HG03025 (cell line): ENCODE measurements around the gene REELD1.
A peak's percentile ranks its signal among the peaks of the same experiment; 100 is the strongest.

Experiments
- ATAC-seq: cut with Tn5 transposase; IDR thresholded peaks from one replicate; pipeline ENCODE4 v1.9.1; 2021; ENCODE audit warnings: mild to moderate bottlenecking, moderate library complexity; ENCODE audit not compliant: unreplicated experiment, low FRiP score

REELD1 gene

DNA sequence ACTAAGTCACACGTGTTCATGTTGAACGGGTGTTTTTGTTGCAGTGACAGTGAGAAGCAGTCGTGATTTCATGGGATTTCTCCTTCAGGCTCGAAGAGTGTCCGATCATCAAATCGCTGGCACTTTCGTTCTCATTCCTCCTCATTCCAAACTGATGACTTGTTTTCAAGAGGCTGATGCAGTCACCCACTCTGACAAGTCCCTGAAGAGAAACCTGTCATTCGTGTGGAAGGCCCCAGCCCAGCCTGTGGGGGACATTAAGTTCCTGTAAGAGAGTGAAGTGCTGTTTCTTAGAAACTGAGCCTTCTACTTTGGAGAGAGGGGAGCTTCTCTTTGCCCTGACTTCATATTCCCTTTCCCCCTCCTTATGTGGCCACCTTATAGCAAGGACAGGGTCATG is 8.0 kb downstream of the REELD1 start:
- ATAC-seq = no peak

DNA sequence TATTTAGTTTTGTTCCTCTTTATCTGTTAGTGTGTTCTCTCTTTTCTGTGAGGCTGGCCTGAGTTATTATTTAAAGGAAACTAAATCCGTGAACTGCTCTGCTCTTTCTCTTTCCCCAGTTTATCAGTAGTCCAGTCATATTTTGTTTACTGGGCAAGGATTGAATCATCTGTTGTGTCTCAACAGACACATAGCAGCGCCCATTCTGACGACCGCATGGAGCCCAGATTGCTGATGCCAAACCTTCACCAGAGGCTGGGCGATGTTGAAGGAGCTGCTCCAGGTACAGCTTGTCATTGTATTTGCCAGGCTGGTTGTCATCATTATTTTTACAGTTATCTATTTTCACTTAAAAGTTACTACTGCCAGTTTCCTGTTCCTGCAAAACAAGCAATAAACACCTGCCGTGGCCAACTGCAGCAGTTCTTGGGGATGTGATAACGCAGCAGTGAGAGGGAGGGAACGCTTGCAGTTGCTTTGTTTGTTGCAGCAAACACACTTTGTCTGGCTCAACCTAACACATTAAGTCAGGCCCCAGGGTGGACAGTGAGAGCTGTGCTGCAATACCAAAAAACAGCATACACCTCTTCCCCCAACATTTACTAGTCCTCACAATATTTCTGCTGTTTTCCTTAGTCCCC is 10.1 kb downstream of the REELD1 start:
- ATAC-seq = no peak

DNA sequence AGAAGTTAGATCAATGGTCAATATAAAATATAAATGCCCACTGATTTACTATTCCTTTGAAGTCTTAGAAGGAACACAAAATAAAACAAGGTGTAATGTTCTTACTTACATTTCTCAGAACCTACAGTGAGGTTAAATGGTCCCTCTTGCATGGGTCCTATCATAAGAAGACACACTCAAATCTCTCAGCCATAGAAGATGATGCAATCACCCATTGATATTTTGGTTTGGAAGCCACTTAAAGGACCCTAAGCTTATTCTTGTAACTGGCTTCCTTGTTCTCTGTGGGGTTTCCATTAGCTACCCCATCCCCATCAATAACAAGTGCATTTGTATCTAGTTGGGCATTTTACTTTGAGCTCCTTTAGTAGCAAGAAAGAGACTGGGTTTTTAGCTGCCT is 15.1 kb downstream of the REELD1 start:
- ATAC-seq = no peak

DNA sequence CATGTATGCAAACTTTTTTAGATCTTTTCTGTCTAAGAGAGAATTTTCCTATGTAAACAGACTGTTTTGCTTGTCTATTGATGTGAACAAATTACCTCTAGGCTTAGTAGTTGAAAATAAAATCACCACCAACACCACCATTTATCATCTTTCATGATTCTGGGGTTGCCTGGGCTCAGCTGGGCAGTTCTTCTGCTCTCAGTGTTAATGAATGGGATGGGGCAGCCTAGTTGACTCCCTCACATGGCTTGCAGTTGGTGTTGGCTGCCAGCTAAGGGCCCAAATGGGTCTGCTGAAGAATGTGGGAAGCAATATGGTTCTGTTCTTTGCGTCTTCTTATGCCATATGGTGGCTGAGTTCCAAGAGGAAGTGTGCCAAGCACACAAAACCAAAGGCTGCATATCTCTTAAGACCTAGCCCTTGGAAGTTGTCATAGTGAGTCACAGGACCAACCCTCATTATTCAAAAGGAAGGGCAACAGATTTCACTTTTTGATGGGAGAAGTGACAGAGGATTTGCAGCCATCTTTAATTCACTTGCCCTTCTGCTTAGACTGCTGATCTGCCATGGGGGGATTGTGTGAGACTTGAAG is 17.9 kb downstream of the REELD1 start:
- no peak for ATAC-seq

DNA sequence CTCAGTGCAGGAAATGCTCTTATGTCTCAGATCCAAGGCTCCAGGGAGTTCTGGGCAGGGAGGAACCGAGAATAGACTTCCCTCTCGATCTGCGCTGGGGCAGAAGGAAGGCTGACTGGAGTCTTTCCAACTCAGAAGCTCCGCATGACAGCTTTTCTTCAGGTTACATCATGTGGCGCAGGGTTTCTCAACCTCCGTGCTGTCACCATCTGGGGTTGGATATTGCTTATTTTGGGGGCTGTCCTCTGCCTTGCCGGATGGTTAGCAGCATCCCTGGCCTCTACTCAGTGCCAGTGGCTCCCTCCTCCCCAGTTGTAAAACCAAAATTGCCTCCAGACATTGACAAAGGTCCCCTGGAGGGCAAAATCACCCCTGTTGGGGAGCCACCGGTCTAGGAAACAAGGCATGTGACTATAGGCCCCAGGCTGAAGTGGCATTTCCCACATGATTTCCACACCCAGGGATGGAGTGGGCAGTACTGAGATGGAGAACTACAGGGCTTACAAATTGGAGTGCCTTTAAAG is 21.4 kb downstream of the REELD1 start:
- no peak for ATAC-seq

DNA sequence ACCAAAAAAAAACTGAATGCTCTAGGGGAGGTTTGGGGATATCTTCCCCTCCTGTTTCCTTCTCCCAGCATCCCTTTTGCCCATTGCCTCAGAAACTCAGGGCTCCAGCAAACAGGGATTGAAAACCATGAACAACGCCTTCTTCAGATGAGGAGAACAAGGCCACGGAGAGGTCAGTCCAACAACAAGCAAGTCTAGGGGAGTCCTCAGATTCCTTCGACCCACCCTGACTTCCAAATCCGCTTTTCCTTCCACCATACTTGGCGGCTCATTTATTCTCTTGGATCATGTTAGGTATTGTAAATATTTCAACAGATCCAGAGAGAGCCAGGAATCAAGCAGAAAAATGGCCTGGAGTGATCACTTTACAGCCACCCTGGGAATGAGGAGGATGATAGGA is 21.9 kb downstream of the REELD1 start:
- no peak for ATAC-seq

DNA sequence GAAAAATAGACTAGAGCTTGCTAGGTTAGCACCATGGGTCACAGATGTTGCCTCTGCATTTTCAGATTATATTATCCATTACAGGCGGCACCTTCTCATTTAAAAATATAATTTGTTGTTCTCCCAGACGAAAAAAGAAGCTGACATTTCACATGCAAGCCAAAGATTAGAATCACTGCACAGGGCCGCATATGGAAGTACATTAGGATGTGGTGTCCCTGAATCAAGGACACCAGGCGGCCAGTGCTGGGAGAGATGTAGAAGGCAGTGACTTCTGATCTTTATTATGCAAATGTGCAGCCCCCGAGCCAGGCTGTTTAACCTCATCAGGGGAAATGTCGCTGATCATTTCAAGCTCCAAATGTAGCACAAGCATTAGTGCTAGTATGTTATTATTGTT is 22.8 kb downstream of the REELD1 start:
- ATAC-seq = no peak

DNA sequence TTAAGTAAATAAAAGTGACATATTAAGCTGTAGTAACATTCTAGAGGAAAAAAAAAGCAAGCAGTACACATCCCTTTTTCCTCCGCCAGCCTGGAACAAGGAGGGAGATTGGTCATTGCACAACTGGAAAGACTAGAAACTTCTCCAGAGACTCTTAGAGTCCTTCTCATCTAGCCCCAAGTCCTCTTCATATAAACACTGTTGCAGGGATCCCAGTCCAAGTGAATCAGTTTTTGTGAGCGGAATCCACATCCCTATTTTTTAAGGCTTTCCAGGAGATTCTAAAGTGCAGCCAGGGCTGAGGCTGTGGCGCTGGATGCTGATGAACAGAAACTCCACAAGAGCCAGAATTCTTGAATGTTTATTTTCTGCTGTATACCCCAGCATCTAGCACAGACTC is 23.8 kb downstream of the REELD1 start:
- ATAC-seq = no peak

DNA sequence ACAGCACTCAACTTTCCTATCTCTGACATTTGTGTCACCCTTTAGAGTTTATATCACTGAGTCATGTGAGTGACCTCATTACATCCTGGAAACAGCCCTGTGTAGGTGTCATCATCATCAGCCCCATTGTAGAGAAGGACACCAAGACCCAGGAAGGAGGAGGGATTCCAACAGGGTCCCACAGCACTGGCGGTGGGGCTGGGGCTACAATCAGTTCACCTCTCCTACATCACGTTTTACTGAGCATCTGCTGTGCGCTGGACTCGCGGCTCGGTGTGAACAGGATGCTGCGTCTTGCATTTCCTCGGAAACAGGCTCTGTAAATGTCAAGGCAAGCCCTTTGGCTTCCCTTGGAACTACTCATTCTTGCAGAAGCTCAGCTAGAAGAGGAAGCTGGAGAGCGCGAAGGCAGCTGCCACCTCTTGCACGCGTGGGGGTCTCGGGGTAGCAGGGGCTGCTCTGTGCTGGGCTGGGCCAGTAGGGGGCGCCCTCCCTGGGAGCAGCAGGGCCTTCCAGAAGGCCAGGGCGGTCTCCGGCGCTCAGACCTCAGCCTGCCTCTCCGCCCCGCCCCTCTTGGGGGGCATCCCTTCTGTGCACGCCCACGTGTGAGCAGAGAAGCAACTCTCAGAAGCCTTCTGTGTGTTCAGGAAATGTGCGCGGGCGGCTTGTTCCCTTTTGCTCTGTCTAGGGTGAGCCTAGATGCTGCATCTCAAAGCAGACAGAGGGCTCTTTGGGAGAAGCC is 29.0 kb downstream of the REELD1 start:
- ATAC-seq = peak; percentile 84

DNA sequence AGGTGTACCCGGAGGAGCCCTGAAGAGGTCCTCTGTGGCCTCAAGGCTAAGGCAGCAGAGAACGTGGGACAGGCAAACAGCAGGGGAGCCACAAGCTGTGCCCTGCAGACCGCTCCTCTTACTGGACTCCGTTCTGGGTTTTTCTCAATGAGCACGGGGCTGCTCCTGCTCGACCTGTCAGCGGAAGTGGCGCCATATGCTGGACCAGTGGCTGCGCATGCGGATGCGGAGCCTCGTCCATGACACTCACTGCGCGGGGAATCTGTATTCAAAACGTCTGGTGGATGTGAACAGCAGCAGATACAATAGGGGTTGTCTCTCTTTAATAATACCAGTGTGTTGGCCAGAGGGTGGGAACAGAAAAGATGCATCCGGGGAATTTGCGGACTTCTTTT is 29.5 kb downstream of the REELD1 start:
- no peak for ATAC-seq

DNA sequence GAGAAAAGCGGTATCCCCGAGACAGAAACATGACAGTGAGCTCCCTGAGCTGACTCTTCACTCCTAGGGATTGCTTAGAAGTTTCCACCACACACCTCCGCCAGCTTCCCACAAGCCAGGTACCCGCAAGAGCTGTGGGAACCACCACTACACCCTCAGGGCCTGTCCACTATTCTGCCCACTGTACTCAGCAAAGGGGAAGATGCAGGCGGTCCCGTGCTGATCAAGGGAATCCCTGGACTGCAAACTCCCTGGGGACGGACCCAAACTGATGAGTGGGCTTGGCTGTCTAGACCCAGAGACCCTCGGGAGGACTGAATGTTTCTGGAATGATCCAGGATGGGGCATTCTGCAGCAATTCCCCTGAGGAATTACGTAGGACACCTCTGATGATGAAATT is 30.2 kb downstream of the REELD1 start:
- ATAC-seq = no peak

DNA sequence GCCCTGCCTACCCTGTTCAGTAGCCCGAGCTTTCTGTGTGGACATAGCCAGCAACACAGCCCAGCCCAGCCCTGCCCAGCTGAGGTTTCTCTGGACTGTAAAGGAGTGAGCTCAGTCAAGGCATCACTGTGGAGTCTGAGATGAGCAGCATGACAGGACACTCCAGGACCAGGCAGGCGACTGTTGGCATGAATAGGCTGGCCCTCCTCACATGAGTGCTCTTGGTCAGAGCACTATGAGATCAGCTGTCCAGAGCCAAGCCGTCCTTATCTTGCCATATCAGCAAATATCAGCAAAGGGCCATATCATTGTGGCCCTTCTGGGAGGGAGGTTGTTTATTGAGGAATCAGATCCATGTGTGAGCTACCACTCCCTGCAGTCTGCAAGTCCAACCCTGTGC is 30.9 kb downstream of the REELD1 start:
- no peak for ATAC-seq

DNA sequence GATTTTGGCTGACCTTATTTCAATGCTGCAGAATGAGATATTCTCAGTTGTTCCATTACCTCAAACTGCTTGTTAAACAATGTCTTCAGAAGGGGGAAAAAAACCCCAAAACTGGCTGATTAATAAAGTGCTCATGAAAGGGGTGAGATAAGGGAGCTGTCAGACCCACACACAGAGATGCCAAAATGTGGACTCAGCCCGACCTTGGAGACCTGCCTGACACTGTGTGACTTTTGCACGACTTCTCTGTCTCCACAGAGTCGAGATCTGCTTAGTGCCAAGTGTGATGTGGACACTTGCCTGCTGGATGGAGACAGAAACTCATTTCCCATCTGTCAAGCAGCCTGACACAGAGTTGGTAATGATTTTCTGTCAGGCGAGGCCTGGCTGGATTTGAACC is 31.5 kb downstream of the REELD1 start:
- no peak for ATAC-seq

DNA sequence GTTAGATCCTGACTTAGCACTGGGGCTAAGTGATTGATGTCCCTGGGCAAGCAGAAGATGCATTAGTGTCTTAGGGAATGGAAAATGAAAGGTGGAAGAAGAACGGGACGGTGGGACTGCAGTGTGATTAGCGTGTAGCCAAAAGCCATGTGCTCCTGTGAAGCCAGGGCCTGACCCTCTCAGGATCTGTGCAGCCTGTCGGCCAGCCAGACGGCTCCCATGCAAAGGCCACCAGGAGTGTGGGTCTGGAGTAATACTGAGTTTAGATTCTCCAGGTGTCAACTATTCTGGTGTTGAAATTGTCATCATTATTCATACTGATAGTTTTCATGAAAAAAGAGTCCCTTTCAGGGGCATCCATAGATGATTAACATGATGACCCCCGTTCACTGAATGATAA is 32.0 kb downstream of the REELD1 start:
- ATAC-seq = no peak

DNA sequence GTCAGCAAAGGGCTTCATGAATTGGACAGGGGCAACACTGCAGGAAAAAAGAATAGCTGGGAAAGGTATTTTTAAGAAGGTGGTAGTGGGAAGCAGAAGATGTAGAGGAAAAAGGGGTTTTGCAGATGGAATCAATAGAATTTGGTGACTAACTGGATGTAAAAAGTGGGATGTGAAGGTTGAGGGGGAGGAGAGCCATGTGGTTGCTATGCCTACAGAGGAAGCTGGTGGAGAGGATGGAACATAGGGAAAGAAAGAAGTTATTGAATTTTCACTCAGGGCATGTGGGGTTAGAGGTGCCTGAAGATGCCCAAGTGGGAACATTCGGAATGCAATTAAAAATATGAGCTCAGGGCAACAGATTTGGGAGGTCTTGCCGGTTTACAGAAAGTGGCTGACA is 33.0 kb downstream of the REELD1 start:
- ATAC-seq = no peak

DNA sequence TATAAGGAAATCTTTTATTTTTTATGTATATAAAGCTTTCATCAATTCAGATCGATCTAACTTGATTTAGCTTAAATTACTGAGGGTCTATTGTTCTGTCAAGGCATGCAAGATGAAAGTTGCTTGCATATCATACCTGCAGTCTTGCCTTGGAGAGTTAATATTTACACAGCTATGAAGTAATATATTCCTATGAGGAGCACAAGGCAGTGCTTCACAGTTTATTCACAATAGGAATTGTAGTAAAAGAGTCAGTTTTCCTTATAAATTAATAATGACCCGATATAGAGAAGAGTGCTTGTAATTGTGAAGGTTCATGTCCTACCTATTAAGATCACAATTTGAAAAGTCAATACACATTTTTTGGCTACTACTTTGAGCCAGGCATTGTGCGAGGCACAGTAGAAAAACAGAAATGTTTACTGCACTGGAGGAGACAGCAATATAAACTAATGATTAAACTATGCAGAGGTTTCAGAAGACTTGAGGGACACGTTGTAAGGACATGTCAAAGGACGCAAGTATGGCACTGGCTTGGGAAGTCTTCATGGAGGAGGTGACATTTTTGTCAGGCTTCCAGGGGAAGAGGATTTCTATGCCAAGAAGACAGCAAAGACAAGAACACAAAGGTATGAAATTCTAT is 38.8 kb downstream of the REELD1 start:
- ATAC-seq = no peak

DNA sequence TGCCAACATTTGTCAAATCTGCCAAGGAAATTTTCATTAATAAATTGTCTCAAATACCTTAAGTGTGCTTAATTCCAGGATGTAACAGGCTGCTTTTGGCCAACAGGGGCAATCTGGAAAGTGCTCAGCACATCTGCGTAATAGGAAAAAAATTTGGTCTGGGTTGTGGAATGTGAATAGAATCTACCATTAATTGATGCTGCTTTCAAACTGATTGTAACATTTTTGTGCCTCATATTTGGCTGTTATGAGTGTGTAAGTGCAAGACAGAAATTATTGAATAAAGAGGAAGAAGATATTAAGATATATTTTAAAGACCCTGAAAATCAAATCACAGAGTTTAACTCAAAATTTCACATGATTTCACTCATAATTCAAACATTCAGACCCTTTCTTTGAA is 41.1 kb downstream of the REELD1 start:
- ATAC-seq = no peak

DNA sequence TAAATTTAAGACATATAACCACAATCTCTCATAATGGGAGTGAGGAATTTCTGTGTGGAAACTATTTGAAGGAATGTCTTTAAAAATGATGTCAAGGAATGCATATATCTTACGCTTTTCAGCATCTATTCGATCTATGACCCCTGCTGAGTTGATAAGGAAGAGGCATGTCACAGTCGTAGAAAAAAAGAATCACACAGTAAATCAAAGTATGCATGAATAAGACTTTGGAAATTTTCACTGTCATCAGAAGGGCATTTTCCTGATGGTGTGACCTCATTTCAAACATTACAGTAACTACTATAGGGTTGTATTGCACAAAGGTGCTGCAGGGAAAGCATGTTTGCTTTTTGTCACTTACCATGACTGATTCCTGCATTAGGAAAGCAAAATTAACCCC is 41.5 kb downstream of the REELD1 start:
- no peak for ATAC-seq

DNA sequence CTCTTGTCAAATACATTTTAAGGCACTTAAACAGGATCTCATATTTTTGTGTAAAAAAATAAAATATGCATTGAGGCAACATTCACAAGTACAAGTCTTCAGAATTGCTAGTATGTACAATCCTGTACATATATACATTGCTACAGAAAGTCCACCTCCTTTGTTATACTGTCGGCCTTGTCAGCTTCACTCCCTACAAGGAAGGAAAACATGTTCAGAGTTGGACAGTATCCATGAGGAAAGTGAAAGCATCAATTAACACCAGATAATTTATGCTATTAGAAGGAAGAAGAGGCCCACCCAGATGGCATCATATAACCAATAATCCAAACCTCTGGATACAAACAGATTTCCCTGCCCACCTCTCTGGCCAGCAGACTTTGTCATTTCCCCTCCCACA is 42.0 kb downstream of the REELD1 start:
- no peak for ATAC-seq

DNA sequence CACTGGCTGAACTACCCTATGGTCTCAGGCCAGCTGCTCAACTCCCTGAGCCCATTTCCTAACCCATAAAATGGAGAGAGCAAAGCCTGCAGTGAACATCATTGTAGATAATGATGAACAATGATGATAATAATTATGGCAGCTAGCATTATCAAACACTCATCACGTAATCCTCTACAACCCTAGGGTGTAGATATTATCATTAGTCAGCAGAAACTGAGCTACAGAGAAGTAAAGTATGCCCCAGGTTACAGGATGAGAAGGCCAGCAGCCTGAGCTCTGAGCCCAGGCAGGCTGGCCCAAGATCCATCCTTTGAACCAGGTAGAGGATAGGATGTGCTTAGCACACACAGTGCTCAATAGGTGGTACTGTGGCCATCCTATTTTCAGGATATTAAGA is 43.2 kb downstream of the REELD1 start:
- no peak for ATAC-seq

DNA sequence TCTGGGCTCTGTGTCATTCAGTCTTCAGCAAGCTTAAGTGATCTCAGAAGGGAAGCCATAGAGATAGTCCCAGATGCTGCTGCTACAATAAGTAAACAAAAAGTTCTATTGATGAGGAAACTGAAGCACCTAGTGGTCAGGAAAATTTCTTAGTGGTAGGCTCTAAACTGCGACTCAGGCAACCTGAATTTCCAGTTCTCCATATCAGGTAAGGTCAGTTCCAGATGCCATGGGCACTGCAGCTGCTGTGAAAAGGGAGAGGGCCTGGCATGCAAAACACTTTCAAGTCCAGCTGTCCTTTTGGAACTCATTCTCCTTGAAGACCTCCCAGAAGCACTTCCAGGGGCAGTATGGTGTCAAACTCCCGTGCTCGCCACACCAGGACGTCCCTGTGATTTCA is 46.2 kb downstream of the REELD1 start:
- no peak for ATAC-seq
